ENCODE data around the gene EXOC3L4. TPM values are rescaled to one million over a fixed set of nuclear protein-coding genes. Genes with fewer than 3 reads are reported as not detected.

The EXOC3L4 gene
- total RNA-seq, 1 donor from 2014 or later = not detected

DNA sequence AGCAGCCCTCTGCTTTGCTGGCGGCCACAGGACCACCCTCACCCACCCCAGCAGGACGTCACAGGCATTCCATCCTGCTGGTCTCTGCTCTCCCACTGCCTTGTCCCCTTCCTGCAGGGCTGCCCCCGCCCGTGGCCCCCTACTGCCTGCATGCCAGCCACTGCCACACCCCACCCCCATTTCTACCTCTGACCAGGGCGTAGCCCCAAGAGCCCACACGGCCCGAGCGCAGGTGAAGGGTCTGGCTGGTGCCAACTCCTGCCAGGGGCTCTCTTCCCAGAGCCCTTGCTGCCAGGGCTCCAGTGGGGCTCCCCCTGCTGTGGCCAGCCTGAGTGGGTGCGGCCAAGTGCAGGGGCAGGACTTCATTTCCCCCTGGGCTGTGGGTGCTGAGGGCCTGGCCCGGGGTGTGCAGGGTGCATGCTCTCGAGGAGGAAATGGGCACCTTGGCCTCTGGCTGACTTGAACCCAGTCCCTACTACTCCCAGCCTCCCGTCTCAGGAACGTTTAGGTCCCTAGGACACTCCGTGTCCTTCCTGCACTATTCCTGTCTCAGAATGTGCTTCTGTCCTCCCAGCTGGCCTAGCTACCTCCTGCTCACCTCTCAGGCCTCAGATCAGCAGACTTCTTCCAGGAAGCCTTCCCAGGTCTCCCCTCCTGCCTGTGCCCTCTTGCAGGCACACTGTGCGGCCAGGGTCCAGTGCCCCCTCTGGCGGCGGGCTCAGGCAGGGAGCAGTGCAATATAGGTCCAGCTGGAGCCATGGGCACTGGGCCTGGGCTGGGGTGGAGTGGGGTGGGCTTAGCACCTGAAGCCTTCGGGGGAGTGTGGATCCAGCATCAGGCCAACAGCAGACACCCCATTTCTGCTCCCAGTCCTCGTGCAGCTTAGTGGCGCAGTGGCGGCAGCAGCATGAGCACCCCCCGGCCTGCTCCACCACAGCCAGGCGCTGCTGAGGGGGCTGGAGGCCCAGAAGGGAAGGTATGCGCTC is 9.1 kb upstream of the EXOC3L4 start:
- DNase-seq (ENCODE audit: low read depth) = no peak
- H3K9ac ChIP-seq (ENCODE audit: low read length) = no peak overlapping the region
- H3K27ac Mint-ChIP-seq (ENCODE audit: unreplicated experiment) = no peak overlapping the region

DNA sequence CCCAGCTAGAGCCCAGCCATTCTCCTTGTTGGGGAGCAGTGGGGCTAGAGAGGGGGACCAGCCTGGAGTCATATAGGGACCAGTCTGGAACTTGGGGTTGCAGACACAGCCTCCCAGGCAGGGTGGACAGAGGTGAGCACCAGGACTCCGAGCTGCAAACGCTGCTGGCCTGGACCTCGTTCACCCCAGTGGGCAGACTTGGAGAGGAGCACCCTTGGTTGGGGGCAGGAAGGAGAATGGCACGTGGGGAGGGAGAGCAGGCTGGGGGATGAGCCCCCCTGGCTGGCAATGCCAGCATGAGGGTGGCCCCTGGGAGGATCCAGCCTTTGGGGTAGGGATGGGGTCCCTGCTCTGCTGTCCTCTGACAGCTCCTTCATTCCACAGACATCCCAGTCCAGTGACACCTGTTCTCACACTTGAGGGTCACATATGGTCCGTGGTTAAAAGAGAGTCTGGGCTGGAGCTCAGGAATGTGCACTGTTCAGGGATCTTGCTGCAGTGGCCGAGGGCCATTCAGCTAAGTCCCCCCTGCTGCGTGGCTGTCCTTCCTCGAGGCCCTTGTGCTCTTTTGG is 7.7 kb upstream of the EXOC3L4 start:
- Mint-ChIP-seq H3K4me3 (ENCODE audit: unreplicated experiment) (no peak overlapping the region), H3K9me3 (ENCODE audit: unreplicated experiment) (no peaks in the 10 kb centered on the region), H3K4me1 (ENCODE audit: low read depth, unreplicated experiment) (no peaks in the 10 kb centered on the region), H3K27me3 (ENCODE audit: low read depth, unreplicated experiment) (peaks cover 31% of the 10 kb centered on the region), H3K36me3 (ENCODE audit: low read depth, unreplicated experiment) (no peaks in the 10 kb centered on the region), H3K27ac (ENCODE audit: unreplicated experiment) (no peak overlapping the region)
- H3K27ac ChIP-seq (ENCODE audit: low read depth, low read length) = no peak overlapping the region
- FAIRE-seq (no peak), DNase-seq (ENCODE audit: low read depth) (no peak)
- peaks cover 15% of the 10 kb centered on the region for H3K27me3 ChIP-seq (ENCODE audit: insufficient read depth, low read length)
- H3K36me3 ChIP-seq (ENCODE audit: insufficient read depth, low read length) = no peaks in the 10 kb centered on the region
- H3K4me3 ChIP-seq (ENCODE audit: insufficient read depth, low read depth, low read length) = no peak overlapping the region
- H3K9ac ChIP-seq (ENCODE audit: low read length) = no peak overlapping the region
- H3K4me2 ChIP-seq (ENCODE audit: low read length) = no peak overlapping the region
- H3K79me2 ChIP-seq (ENCODE audit: insufficient read depth, low read length) = no peaks in the 10 kb centered on the region
- H4K20me1 ChIP-seq (ENCODE audit: insufficient read depth, low read length) = no peaks in the 10 kb centered on the region
- peaks cover 6% of the 10 kb centered on the region for H3K4me1 ChIP-seq (ENCODE audit: insufficient read depth, low read length)
- no peaks in the 10 kb centered on the region for H3K9me3 ChIP-seq (ENCODE audit: insufficient read depth, low read depth, low read length)
- TF ChIP-seq, protein P1, sequence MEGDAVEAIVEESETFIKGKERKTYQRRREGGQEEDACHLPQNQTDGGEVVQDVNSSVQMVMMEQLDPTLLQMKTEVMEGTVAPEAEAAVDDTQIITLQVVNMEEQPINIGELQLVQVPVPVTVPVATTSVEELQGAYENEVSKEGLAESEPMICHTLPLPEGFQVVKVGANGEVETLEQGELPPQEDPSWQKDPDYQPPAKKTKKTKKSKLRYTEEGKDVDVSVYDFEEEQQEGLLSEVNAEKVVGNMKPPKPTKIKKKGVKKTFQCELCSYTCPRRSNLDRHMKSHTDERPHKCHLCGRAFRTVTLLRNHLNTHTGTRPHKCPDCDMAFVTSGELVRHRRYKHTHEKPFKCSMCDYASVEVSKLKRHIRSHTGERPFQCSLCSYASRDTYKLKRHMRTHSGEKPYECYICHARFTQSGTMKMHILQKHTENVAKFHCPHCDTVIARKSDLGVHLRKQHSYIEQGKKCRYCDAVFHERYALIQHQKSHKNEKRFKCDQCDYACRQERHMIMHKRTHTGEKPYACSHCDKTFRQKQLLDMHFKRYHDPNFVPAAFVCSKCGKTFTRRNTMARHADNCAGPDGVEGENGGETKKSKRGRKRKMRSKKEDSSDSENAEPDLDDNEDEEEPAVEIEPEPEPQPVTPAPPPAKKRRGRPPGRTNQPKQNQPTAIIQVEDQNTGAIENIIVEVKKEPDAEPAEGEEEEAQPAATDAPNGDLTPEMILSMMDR (IDR thresholded peaks at IDR 0.05; ENCODE audit: insufficient read depth, low read depth, low read length) = no peak
- no peak for TF ChIP-seq EZH2 (IDR thresholded peaks at IDR 0.05; ENCODE audit: insufficient read depth, low read length)
- H2AFZ ChIP-seq (ENCODE audit: low read depth, low read length) = no peak overlapping the region

More for the DNA sequence above, 9.1 kb upstream of the EXOC3L4 start:
- Mint-ChIP-seq H3K4me3 (ENCODE audit: unreplicated experiment) (no peak overlapping the region), H3K9me3 (ENCODE audit: unreplicated experiment) (no peaks in the 10 kb centered on the region), H3K4me1 (ENCODE audit: low read depth, unreplicated experiment) (no peaks in the 10 kb centered on the region), H3K27me3 (ENCODE audit: low read depth, unreplicated experiment) (peaks cover 25% of the 10 kb centered on the region), H3K36me3 (ENCODE audit: low read depth, unreplicated experiment) (no peaks in the 10 kb centered on the region)
- H3K27me3 ChIP-seq (ENCODE audit: insufficient read depth, low read length) = peaks cover 15% of the 10 kb centered on the region
- no peaks in the 10 kb centered on the region for H3K9me3 ChIP-seq (ENCODE audit: insufficient read depth, low read depth, low read length)
- no peak overlapping the region for H2AFZ ChIP-seq (ENCODE audit: low read depth, low read length)
- TF ChIP-seq, protein P1 (IDR thresholded peaks at IDR 0.05; ENCODE audit: insufficient read depth, low read depth, low read length) = no peak
- no peak for TF ChIP-seq EZH2 (IDR thresholded peaks at IDR 0.05; ENCODE audit: insufficient read depth, low read length)
- no peak overlapping the region for H3K4me3 ChIP-seq (ENCODE audit: insufficient read depth, low read depth, low read length)
- no peak for FAIRE-seq
- H3K4me1 ChIP-seq (ENCODE audit: insufficient read depth, low read length) = no peaks in the 10 kb centered on the region
- H3K27ac ChIP-seq (ENCODE audit: low read depth, low read length) = no peak overlapping the region
- no peaks in the 10 kb centered on the region for H3K79me2 ChIP-seq (ENCODE audit: insufficient read depth, low read length)
- H3K4me2 ChIP-seq (ENCODE audit: low read length) = no peak overlapping the region
- no peaks in the 10 kb centered on the region for H4K20me1 ChIP-seq (ENCODE audit: insufficient read depth, low read length)
- no peaks in the 10 kb centered on the region for H3K36me3 ChIP-seq (ENCODE audit: insufficient read depth, low read length)

Measured in astrocyte (in vitro differentiated cells and primary cell).